GM23338 (cell line): ENCODE results near the gene CD163. TPM values are rescaled to one million over a fixed set of nuclear protein-coding genes. Genes with fewer than 3 reads are reported as not detected.

ENCODE experiments used
- ATAC-seq: fragments of 200-7000 bp; cut with Tn5 transposase; 3 replicates; pipeline ENCODE4 v1.9.1; 2020
- DNase-seq: peaks from one replicate; pipeline ENCODE4 v3.0.0-alpha.2; 2015; ENCODE audit warnings: low spot score
- H2AFZ ChIP-seq: fragments of 200-600 bp; sonication (generic); 2 replicates; pipeline ENCODE4 v1.8.0; 2016; ENCODE audit warnings: antibody characterized with exemption, mild to moderate bottlenecking, moderate library complexity
- H3F3A ChIP-seq: fragments of 200-600 bp; sonication (generic); replicated peaks from 2 replicates; pipeline ENCODE4 v1.8.0; 2017; ENCODE audit warnings: antibody characterized with exemption, mixed run types, low read depth
- H3K27ac ChIP-seq: fragments of 200-600 bp; sonication (generic); 2 replicates; pipeline ENCODE4 v1.6.1; 2016; ENCODE audit warnings: low read depth
- H3K27me3 ChIP-seq: fragments of 200-600 bp; sonication (generic); 2 replicates; pipeline ENCODE4 v1.8.0; 2016; ENCODE audit warnings: mild to moderate bottlenecking, mixed run types, moderate library complexity; ENCODE audit not compliant: insufficient read depth
- H3K36me3 ChIP-seq: fragments of 200-600 bp; sonication (generic); 2 replicates; pipeline ENCODE4 v1.8.0; 2016; ENCODE audit warnings: mild to moderate bottlenecking; ENCODE audit not compliant: insufficient read depth
- H3K4me1 ChIP-seq: fragments of 200-600 bp; sonication (generic); 2 replicates; pipeline ENCODE4 v1.8.0; 2016; ENCODE audit warnings: mild to moderate bottlenecking, moderate library complexity; ENCODE audit not compliant: insufficient read depth
- H3K4me2 ChIP-seq: fragments of 200-600 bp; sonication (generic); 2 replicates; pipeline ENCODE4 v1.7.1; 2017; ENCODE audit warnings: mixed run types
- H3K4me3 ChIP-seq: fragments of 200-600 bp; sonication (generic); 2 replicates; pipeline ENCODE4 v1.6.1; 2016; ENCODE audit warnings: mixed run types
- H3K79me2 ChIP-seq: fragments of 200-600 bp; sonication (generic); replicated peaks from 2 replicates; pipeline ENCODE4 v1.8.0; 2017; ENCODE audit warnings: mild to moderate bottlenecking; ENCODE audit not compliant: insufficient read depth
- H3K9me2 ChIP-seq: fragments of 200-600 bp; sonication (generic); 2 replicates; pipeline ENCODE4 v1.8.0; 2017; ENCODE audit not compliant: insufficient read depth
- H4K20me1 ChIP-seq: fragments of 200-600 bp; sonication (generic); replicated peaks from 2 replicates; pipeline ENCODE4 v1.8.0; 2017; ENCODE audit warnings: mild to moderate bottlenecking; ENCODE audit not compliant: insufficient read depth
- H3K27ac Mint-ChIP-seq: 2 replicates; pipeline ENCODE4 v1.8.0; 2020; ENCODE audit warnings: inconsistent platforms, mild to moderate bottlenecking, moderate library complexity, mixed read lengths
- H3K27me3 Mint-ChIP-seq: 3 replicates; pipeline ENCODE4 v1.8.0; 2022; ENCODE audit warnings: low read depth, mild to moderate bottlenecking, moderate library complexity, mixed read lengths, inconsistent platforms; ENCODE audit not compliant: insufficient read depth, poor library complexity
- H3K36me3 Mint-ChIP-seq: 3 replicates; pipeline ENCODE4 v1.8.0; 2021; ENCODE audit warnings: low read depth, mild to moderate bottlenecking, inconsistent platforms, moderate library complexity, mixed read lengths
- H3K4me1 Mint-ChIP-seq: 3 replicates; pipeline ENCODE4 v1.8.0; 2020; ENCODE audit warnings: mild to moderate bottlenecking, inconsistent platforms, mixed read lengths
- H3K4me3 Mint-ChIP-seq: 3 replicates; pipeline ENCODE4 v1.8.0; 2021; ENCODE audit warnings: moderate library complexity, mild to moderate bottlenecking, inconsistent platforms, mixed read lengths
- H3K9me3 Mint-ChIP-seq: 3 replicates; pipeline ENCODE4 v1.8.0; 2020; ENCODE audit warnings: moderate library complexity, mild to moderate bottlenecking, inconsistent platforms, mixed read lengths
- CTCF ChIP-seq, 2 experiments: fragments of 200-600 bp in 1 of 2; sonication (generic) in 1 of 2; conservative IDR thresholded peaks; 2 replicates each; pipeline versions ENCODE4 v1.5.1 to v1.6.1; 2016 to 2017; ENCODE audit warnings: antibody characterized with exemption in 2 of 2, low read depth in 2 of 2, mild to moderate bottlenecking in 2 of 2, moderate library complexity in 1 of 2
- ETS1 ChIP-seq: IDR thresholded peaks from 2 replicates; pipeline ENCODE4 v1.6.1; 2016; ENCODE audit warnings: antibody characterized with exemption
- EZH2 ChIP-seq: fragments of 200-600 bp; sonication (generic); IDR thresholded peaks from one replicate; pipeline ENCODE4 v1.8.0; 2017; ENCODE audit warnings: antibody characterized with exemption, mild to moderate bottlenecking, low read depth; ENCODE audit not compliant: unreplicated experiment
- EZH2phosphoT487 ChIP-seq: fragments of 200-600 bp; sonication (generic); IDR thresholded peaks from one replicate; pipeline ENCODE4 v1.8.1; 2018; ENCODE audit warnings: antibody characterized with exemption; ENCODE audit not compliant: unreplicated experiment
- NANOG ChIP-seq: IDR thresholded peaks from 2 replicates; pipeline ENCODE4 v1.6.1; 2016; ENCODE audit warnings: antibody characterized with exemption, borderline replicate concordance
- REST ChIP-seq: IDR thresholded peaks from one replicate; pipeline ENCODE4 v1.6.1; 2018; ENCODE audit warnings: antibody characterized with exemption; ENCODE audit not compliant: unreplicated experiment
- STAT1 ChIP-seq: IDR thresholded peaks from one replicate; pipeline ENCODE4 v1.6.1; 2016; ENCODE audit warnings: antibody characterized with exemption; ENCODE audit not compliant: unreplicated experiment
- ZNF331 ChIP-seq: fragments of 250-450 bp; sonication (Bioruptor Pico); IDR thresholded peaks from 2 replicates; pipeline ENCODE4 v1.5.0; 2020; ENCODE audit warnings: low read depth, mild to moderate bottlenecking, moderate library complexity
- ZNF462 ChIP-seq: fragments of 250-450 bp; sonication (Bioruptor Pico); IDR thresholded peaks from 2 replicates; pipeline ENCODE4 v1.5.0; 2020; ENCODE audit warnings: mild to moderate bottlenecking, moderate library complexity
- polyA plus RNA-seq: library from polyadenylated mRNA; unstranded; fragments of >200 nt; fragmentation: Nextera tagmentation; extraction: Ambion mirVana; gene quantifications from 2 replicates; pipeline ENCODE4 v1.2.1, GENCODE V29; 2016
- total RNA-seq: library from RNA; depleted of rRNA; stranded (reverse); fragments of >200 nt; shearing (Covaris generic); gene quantifications from 2 replicates; pipeline ENCODE4 v1.2.3, GENCODE V29; 2014

The CD163 gene
- total and polyA plus RNA-seq, 2 experiments from 2014 or later: not detected

GRCh38 chr12:7483343-7483742 lies 20.2 kb downstream of the CD163 start (continued):
- TF ChIP-seq REST (no peak), STAT1 (no peak), NANOG (no peak), CTCF (conservative IDR thresholded peaks at IDR 0.05; ENCODE audit: low read depth in 2 of 2) (no peak), EZH2 (no peak), ZNF331 (no peak), ETS1 (no peak)

GRCh38 chr12:7479771-7480170 lies 23.8 kb downstream of the CD163 start:
- H3K4me2 ChIP-seq: no peak overlapping the region
- Mint-ChIP-seq H3K27ac (no peak overlapping the region), H3K36me3 (no peaks in the 10 kb centered on the region), H3K4me3 (no peak overlapping the region), H3K9me3 (no peaks in the 10 kb centered on the region), H3K4me1 (no peaks in the 10 kb centered on the region), H3K27me3 (no peaks in the 10 kb centered on the region)
- ATAC-seq (no peak), DNase-seq (no peak)
- H3K79me2 ChIP-seq: no peaks in the 10 kb centered on the region
- H2AFZ ChIP-seq: peak overlapping the region; percentile 48; the same call in 1 of the 2 replicates
- no peaks in the 10 kb centered on the region for H3F3A ChIP-seq
- H3K4me1 ChIP-seq: no peaks in the 10 kb centered on the region
- no peak overlapping the region for H3K27ac ChIP-seq
- no peaks in the 10 kb centered on the region for H4K20me1 ChIP-seq
- H3K9me2 ChIP-seq: 0 out of 2 replicates have a peak, but pooled peaks cover 5% of the 10 kb centered on the region
- no peaks in the 10 kb centered on the region for H3K27me3 ChIP-seq
- no peak overlapping the region for H3K4me3 ChIP-seq
- no peaks in the 10 kb centered on the region for H3K36me3 ChIP-seq
- TF ChIP-seq ZNF462 (no peak), NANOG (no peak), STAT1 (no peak), ETS1 (no peak), EZH2 (no peak), EZH2phosphoT487 (no peak)
